AG10803 (cell line): Measurements from ENCODE around the gene PPM1A.

Experiments
- DNase-seq: peaks from one replicate; pipeline ENCODE4 v3.0.0; 2010; ENCODE audit warnings: low read depth
- H3K4me3 ChIP-seq: 2 replicates; pipeline ENCODE4 v1.5.1; 2011; ENCODE audit warnings: mild to moderate bottlenecking, low read length, control low read depth
- CTCF ChIP-seq: conservative IDR thresholded peaks from 2 replicates; pipeline ENCODE4 v1.5.1; 2011; ENCODE audit warnings: mild to moderate bottlenecking, low read length, control low read depth, inconsistent platforms

The PPM1A gene

GRCh38 chr14:60301685-60302084, 52.7 kb downstream of the PPM1A start:
- no peak overlapping the region for H3K4me3 ChIP-seq
- TF ChIP-seq CTCF, result no peak
- no peak for DNase-seq

GRCh38 chr14:60302663-60303062, 53.6 kb downstream of the PPM1A start:
- no peak overlapping the region for H3K4me3 ChIP-seq
- TF ChIP-seq CTCF, result no peak
- DNase-seq, result no peak

GRCh38 chr14:60303745-60304144, 54.7 kb downstream of the PPM1A start:
- no peak overlapping the region for H3K4me3 ChIP-seq
- no peak for TF ChIP-seq CTCF
- peak; percentile 11 for DNase-seq

- no peak for TF ChIP-seq CTCF
- no peak for DNase-seq
- H3K4me3 ChIP-seq, result no peak overlapping the region
Observed at GRCh38 chr14:60304509-60304908, 55.5 kb downstream of the PPM1A start.

GRCh38 chr14:60309867-60310552, 61.0 kb downstream of the PPM1A start:
- no peak for TF ChIP-seq CTCF
- no peak for DNase-seq
- no peak overlapping the region for H3K4me3 ChIP-seq

- H3K4me3 ChIP-seq, result no peak overlapping the region
- DNase-seq, result peak; percentile 40
- no peak for TF ChIP-seq CTCF
Observed at GRCh38 chr14:60311417-60311816, 62.4 kb downstream of the PPM1A start.

GRCh38 chr14:60313093-60313492, 64.1 kb downstream of the PPM1A start:
- no peak for TF ChIP-seq CTCF
- H3K4me3 ChIP-seq, result no peak overlapping the region
- no peak for DNase-seq
